GM21717 (cell line): Measurements from ENCODE around the gene PPA1.
"Not testable (repeated sequence)": the region's sequence is repeated elsewhere in the genome, so short reads cannot be mapped to it uniquely, and the experiment has no call there.

Experiments
- ATAC-seq: cut with Tn5 transposase; IDR thresholded peaks from one replicate; pipeline ENCODE4 v1.9.1; 2021; ENCODE audit warnings: mild to moderate bottlenecking, moderate library complexity; ENCODE audit not compliant: unreplicated experiment

Gene PPA1

DNA sequence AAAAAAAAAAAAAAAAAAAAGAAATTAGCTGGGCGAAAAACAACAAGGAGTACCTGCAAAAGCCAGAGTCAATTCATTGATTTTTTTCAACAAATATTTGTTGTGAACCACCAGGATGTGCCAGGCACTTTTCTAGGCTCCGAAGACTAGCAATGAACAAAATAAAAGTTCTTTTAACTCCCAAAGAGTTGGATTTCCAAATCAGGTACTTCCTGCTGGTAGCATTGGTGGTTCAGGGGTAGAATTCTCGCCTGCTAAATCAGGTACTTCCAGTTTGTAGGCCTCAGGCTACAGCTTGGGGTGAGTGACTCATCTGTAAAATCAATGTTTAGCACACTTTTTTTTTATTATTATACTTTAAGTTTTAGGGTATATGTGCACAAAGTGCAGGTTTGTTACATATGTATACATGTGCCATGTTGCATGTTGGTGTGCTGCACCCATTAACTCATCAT is 10.9 kb downstream of the PPA1 start:
- no peak for ATAC-seq

DNA sequence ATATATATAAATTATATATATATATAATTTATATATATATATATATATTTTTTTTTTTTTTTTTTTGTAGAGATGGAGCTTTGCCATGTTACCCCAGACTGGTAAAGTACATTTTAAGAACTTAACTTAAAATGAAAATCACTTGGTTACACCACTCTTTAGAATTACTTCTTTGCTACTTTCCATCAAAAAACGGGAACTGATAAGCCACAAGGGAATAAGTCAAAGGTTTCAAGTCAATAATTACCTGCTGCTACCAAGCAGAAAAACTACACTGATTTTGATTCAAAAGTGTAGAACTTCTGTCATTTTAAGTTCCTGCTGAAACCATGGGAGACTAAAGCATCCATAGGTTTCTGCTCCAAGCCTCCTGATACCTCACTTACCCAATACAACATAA is 12.2 kb downstream of the PPA1 start:
- ATAC-seq, result no peak

DNA sequence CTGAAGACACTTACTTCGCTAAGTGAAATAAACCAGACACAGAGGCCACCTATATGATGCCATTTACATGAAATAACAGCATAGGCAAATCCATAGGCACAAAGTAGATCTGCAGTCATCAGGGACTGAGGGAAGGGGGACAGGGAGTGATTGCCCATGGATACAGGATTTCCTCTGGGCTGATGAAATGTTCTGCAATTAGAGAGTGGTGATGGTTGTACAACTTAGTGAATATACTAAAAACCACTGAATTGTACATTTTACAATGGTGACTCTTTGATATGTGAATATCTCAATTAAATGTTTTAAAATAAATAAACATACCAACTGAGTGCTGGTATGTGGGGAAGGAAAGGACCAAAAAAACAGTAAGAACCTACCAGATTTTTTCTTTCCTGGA is 20.4 kb downstream of the PPA1 start:
- ATAC-seq, result no peak

DNA sequence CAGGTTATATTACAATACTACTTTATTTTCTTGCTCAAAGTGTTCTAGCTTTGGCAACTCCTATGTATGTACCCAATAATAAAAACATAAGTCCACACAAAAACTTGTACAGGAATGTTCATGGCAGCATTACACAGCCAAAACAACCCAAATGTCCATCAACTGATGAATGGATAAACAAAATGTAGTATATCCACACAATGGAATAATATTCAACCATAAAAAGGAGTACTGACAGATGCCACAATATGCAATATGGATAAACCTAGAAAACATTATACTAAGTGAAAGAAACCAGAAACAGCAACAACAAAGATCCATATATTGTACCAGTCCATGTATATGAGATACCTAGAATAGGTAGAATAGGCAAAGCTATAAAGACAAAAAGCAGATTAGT is 21.0 kb downstream of the PPA1 start:
- ATAC-seq, result no peak

DNA sequence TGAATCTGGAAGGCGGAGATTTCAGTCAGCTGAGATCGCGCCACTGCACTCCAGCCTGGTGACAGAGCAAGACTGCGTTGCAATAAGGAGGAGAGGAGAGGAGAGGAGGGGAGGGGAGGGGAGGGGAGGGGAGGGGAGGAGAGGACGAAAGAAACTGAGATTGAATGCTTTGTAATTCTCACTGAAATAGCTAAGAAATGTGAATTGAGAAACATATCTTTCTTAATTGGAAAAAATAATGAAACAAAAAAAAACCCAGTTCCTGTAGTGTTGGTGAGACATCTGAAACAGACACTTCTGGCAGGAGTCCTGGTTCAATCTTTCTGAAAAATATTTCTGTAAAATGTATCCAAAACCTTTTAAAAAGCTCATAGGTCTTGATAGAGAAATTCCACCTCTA is 26.5 kb downstream of the PPA1 start:
- no peak for ATAC-seq

DNA sequence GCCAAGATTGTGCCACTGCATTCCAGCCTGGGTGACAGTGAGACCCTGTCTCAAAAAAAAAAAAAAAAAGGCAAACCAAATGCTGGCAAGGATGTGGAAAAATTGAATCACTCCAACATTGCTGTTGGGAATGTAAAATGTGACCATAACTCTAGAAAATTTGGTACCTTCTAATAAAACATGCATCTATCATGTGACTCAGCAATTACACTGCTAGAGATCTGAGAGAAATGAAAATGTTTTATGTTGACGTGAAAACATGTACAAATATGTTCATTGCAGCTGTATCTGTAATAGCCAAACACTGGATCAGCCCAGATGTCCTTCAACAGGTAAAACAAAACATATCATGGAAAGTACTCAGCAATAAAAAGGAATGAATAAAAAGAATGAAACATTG is 32.1 kb downstream of the PPA1 start:
- ATAC-seq, result no peak

DNA sequence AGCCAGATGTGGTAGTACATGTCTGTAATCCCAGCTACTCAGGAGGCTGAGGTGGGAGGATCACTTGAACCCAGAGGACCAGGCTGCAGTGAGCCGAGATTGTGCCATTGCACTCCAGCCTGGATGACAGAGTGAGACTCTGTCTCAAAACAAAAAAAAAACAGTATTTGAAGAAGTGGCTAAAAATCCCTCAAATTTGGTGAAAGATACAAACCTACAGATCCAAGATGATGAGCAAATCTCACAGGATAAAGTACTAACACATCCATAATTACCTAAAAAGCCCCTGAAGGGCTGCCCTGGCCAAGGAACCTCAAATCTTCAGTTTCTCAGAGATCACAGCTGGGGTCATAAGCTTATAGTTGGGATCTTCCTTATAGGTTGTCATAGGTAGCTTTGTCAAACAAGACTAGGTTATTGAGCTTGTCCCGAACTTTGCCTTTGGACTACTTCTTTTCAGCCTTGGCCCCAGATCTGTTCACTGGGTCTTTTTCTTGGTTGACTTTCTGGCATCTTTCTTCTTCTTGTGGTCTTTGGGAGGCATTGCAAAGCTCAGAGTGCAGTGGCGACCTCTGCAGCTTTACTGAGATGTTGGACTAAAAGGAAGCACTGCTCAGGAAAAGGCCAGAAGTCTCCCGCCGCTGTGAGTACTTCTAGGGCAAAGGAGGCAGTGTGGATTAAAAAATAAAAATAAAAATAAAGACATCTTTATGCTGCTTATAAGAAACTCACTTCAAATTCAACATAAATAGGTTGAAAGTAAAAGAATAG is 34.3 kb downstream of the PPA1 start:
- no peak for ATAC-seq

DNA sequence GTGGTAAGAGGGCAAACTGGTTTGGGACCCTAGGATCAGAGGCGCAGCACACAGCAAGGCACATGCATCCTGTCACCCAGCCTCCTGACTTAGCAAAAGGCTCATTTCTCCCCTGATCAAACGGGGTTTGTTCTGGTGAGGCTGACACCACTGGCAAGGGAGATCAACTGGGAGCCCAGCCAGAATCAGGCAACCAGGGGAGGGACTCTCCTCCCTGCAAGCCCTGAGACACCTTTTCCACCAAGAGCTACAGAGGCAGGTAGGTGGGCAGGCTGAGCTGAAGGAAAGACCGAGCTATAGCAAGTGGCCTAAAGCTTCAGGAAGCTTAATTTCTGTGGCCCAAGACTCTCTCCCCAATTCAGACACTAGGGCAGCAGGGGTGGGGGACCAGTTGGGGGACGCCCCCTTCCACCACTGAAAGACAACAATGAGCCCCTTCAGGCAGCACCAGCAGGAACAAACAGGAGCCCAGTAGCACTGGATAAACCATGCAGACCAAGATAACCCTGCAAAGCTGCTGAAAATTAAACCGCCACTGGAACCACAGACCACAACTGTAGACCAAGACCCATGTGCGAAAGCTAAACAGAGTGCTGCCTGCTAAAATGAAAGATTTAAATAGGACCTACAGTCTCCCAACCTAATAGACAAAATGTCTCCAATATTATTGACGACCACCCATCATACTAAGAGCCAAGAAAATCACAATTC is 35.8 kb downstream of the PPA1 start:
- ATAC-seq, result no peak

DNA sequence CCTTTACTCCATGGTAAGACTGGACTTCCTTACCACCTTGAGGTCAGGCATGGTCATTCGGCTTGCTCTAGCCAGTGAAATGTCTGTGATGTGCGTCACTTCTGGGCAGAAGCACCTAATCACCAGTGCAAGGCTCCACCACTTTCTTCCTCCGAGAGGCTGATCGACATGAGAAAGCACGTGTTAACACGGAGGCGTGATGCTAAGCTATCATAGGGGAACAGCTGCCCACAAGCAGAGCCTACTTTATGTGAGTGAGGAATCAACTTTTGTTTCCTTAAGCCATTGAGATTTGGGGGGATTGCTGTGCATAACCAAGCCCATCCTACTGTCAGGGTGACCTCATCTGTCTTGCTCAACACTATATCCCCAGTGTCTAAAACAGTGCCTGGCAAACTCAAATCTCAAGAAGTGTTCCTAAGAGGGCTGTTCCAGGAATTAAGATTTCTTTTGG is 39.8 kb downstream of the PPA1 start:
- ATAC-seq, result no peak

DNA sequence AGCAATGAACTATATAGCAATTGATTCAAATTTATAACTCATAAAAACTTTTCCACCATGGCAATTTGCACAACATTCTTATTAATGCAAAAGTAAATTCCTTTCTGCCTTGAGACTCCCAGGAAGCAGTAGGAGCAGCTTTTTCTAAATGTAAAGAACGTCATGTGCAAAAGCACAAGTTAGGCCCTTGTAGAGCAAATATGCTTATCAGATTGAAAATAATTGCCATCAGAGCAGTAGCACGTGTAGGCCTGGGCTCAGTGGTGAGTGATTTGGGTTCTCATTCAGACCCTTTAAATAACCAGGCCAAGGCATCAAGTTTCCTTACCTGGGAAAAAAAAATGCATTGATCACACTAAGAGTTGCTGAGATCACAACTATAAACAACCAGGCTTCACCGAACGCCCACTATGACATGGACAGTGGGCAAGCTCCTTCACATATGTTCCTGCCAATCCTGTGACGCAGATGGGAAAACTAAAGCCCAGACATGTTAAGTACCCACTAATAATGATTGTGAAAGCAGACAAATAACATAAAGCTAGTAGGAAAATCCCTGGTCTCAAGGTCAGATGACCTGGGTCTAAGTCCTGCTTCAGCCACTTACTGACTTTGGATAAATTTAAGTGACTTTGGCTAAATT is 40.8 kb downstream of the PPA1 start:
- ATAC-seq, result no peak

DNA sequence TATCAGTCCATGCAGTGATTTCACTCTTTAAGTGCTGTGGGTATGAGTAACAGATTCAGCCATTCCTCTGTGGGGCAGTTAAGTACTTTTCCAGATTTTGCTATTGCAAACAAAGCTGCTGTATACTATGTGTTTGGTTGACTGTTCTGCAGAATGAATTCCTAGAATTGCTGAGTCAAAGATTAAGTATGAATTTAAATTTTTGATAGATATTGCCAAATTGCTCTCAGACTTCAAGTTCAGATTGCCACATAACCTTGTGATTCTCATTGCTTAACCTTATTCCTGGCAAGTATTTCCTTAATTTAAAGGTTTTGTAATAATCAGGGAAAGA is 41.3 kb downstream of the PPA1 start:
- no peak for ATAC-seq

DNA sequence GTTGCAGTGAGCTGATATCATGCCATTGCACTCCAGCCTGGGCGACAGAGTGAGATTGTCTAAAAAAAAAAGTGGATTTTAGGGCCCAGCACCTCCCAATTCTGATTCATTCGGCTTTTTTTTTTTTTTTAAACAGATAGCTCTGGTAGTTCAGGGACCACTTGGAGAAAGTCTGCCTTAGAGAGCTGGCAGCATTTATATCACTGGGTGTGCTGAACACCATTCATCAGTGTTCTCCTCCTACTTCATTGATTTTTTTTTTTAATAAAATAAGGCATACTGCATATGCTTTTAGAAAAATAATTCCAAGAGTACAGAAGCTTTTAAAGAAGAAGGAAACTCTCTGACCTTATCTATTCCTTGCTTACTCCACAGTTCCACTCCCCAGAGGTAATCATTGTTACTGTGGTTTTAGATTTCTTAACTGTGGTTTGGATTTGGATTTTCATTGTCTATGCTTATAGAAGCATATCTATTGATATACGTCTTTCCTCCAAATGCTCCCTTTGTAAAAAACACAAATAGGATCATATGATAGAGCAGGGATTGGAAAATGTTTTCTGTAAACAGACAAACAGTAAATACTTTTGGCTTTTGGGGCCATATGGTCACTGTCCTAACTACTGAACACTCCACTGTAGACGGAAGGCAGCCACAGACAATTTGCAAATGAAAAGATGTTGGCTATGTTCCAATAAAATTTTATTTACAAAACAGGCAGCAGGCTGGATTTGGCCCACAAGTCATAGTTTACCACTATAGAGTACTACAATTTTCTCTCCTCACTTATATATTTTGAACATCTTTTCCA is 41.9 kb downstream of the PPA1 start:
- no peak for ATAC-seq

DNA sequence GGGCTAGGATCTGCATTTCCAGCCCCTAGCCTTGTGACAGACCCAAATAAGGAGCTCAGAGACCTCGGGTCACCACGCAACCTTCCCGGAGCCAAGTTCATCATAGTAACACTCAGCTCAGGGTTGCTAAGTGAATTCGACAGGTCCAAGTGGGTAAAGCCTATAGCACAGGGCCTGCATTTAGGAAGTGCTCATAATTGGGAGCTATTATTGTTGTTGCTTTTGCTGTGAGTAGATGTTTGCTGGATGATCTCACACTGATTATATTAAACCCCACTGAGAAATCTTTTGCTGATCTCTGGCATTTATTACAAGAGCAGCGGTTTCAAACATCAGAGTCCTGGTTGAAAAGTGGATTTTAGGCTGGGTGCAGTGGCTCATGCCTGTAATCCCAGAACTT is 42.6 kb downstream of the PPA1 start:
- no peak for ATAC-seq

DNA sequence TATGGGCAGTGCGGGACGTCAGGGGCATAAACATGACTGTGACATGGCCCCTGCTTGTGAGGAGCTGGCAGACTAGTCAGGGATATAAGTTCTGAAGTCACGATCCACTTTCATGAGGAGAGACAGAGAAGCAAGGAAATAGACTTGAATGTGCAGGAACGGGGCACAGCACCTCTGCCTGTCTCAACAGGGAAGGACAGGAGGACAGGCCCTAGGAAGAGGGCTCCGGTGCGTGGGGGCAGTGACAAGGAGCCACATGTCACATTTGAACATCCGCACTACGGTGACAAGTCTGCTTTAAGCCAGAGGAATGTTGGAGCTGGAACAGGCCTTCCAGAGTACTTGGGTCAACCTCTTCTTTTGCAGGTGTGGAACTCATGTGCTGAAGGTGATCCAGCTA is 43.1 kb downstream of the PPA1 start:
- ATAC-seq, result no peak

DNA sequence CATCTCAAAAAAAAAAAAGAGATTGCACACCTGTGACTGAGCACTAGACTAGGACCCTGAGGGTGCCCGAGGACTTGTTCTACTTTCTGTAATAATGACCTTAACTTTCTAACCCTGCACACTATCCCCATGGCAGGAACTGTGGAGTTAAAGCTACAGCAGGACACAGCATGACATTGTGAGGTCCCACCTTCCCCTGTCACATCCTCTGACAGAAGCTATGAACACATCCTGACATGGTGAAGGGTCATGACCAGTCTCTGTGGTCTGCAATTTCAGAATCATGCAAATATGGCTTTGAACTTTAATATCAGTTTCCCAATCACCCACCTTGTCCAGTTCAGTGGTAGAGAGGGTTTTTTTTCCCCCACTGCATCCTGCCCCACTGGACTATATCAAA is 44.5 kb downstream of the PPA1 start:
- no peak for ATAC-seq

DNA sequence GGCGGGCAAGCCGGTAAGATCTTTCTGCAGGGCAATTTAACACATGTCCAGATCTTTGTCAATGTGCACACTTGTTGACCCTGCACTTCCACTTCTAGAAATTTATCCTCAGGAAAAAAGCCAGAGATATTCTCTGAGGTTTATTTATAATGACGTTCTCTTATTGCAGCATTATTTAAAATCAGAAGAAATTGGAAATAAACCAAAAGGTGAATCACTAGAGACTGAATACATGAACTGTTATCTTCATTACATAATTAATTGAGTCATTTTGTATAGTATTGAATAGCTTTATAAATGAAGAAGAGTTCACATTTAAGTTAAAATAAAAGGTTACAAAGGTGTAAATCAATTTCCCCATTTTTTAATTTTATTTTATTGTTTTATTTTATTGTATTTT is 46.7 kb downstream of the PPA1 start:
- no peak for ATAC-seq

DNA sequence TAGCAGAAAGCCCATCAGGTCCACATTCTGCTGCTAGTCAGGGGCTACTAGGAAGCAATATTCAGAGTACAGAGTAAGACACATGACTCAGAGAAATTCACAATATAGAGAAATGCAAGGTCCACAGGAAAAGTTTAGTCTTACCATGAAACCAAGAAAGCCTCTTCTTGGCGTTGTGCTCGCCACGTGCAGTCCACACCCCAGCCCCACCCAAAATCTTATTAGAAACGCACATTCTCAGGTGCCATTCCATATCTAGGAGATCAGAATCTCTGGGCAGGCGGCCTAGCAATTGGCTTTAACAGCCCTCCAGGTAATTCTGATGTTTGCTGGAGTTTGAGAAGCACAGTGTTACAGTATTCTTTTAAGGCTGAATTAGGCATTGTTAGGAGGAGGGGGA is 47.1 kb downstream of the PPA1 start:
- no peak for ATAC-seq

DNA sequence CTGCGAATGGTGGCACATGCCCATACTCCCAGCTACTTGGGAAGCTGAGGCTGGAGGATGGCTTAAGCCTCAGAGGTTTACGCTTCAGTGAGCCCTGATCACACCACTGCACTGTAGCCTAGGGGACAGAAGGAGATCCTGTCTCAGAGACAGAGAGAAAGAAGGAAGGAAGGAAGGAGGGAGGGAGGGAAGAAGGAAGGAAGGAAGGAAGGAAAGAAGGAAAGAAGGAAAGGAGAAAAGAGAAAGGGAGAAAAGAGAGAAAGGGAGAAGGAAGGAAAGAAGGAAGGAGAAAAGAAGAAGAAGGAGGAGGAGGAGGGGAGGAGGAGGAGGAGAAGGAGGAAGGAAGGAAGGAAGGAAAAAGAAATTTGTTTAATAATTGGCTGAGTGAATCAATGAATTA is 49.9 kb downstream of the PPA1 start:
- no peak for ATAC-seq

DNA sequence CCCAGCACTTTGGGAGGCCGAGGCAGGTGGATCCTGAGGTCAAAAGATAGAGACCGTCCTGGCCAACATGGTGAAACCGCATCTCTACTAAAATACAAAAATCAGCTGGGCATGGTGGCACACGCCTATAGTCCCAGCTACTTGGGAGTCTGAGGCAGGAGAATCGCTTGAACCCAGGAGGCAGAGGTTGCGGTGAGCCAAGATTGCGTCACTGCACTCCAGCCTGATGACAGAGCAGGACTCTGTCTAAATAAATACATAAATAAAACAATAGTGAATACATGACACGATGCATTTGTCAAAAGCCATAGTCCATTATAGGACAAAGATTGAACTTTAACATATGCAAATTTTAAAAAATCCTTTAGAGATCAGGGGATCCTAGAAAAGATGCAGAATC is 54.0 kb downstream of the PPA1 start:
- not testable (repeated sequence) for ATAC-seq

DNA sequence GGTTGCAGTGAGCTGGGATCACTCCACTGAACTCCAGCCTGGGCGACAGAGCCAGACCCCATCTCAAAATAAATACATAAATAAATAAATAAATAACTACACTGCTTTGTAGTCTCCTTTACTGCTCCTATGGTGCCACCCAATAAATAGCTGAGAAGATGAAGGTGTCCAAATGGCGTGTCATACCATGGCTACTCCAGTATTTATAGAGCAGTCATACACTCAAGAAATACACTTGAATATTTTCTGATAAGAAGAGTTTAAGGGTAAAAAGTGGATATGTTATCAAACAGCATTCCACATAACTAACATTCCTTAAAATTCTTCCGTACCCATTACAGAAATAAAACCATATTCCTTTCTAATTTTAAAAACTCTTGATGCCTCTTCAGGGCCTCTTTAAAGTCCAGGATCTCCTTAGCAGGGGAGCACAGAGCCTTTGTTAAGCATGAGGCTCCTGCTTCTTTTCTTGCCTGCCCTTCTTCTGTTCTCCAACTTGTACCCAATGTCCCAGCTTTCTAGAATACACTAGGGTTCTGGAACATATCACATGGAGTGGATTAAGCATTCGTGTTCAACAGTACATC is 55.0 kb downstream of the PPA1 start:
- no peak for ATAC-seq

DNA sequence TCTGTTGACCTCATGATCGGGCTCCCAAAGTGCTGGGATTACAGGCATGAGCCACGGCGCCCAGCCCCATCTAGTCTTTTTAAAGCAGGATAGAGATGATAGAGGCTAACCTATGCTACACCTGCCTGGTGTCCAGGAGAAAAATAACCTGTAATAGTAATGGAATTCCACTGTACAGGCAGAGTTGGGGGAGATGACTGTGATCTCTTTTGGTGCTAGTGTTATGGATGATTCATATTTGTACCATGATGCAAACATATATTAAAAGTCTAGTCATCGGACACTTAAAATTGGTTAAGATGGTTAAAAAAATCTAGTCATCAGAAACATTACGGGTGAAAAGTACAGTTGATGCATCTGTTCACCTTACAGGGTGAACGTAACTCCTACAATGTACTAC is 56.8 kb downstream of the PPA1 start:
- no peak for ATAC-seq
